Measurements from ENCODE around the gene GABBR2.

The GABBR2 gene

DNA sequence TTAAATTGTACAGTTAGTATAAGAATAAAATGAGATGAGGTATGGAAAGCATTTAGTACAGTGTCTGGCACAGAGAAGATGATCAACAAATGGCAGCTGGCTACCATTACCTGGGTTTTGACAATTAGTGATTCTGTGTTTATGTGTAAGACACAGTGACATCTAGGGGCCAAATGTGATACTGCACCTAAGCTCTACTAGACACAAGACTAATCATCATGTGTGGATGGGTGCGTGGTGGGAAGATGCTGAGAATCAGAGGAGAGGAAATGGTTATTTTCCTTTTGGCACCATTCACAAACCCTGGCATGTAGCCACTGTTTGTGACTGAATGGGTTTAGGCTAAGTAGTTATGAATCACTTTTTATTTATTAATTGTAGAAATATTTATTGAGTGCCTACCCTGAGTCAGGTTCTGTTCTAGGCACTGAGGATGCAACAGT, 343.5 kb downstream of the GABBR2 start:
- H3K4me3 ChIP-seq (ENCODE audit: control insufficient read depth, low read depth, low read length): no peak overlapping the region
- DNase-seq (ENCODE audit: low read depth): peak; percentile 85

DNA sequence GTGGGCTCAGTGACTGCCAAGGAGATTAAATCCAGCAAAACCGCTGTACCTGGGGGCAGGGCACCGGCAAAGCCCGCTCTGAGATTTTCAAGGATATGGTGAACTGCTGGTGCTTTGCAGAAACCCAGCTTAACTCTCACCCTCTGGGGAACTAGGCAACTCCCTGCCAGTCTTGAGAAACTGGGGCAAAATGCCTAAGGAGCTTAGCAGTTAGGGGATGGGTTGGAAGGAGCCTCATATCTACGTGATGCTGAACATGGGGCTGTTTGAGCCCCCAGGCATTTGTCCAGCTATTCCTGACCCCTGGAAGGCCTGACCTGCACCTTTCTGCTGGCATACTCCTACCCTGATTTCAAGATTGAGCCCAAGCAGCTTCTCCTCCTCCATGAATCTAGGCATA, 344.6 kb downstream of the GABBR2 start:
- H3K4me3 ChIP-seq (ENCODE audit: control insufficient read depth, low read depth, low read length): no peak overlapping the region
- TF ChIP-seq, protein P1, sequence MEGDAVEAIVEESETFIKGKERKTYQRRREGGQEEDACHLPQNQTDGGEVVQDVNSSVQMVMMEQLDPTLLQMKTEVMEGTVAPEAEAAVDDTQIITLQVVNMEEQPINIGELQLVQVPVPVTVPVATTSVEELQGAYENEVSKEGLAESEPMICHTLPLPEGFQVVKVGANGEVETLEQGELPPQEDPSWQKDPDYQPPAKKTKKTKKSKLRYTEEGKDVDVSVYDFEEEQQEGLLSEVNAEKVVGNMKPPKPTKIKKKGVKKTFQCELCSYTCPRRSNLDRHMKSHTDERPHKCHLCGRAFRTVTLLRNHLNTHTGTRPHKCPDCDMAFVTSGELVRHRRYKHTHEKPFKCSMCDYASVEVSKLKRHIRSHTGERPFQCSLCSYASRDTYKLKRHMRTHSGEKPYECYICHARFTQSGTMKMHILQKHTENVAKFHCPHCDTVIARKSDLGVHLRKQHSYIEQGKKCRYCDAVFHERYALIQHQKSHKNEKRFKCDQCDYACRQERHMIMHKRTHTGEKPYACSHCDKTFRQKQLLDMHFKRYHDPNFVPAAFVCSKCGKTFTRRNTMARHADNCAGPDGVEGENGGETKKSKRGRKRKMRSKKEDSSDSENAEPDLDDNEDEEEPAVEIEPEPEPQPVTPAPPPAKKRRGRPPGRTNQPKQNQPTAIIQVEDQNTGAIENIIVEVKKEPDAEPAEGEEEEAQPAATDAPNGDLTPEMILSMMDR (conservative IDR thresholded peaks at IDR 0.05; ENCODE audit: control insufficient read depth, insufficient read depth, low read depth, low read length): no peak
- no peak for DNase-seq (ENCODE audit: low read depth)

More for the DNA sequence above, 343.5 kb downstream of the GABBR2 start:
- TF ChIP-seq, protein P1 (conservative IDR thresholded peaks at IDR 0.05; ENCODE audit: control insufficient read depth, insufficient read depth, low read depth, low read length): peak; percentile 76

DNA sequence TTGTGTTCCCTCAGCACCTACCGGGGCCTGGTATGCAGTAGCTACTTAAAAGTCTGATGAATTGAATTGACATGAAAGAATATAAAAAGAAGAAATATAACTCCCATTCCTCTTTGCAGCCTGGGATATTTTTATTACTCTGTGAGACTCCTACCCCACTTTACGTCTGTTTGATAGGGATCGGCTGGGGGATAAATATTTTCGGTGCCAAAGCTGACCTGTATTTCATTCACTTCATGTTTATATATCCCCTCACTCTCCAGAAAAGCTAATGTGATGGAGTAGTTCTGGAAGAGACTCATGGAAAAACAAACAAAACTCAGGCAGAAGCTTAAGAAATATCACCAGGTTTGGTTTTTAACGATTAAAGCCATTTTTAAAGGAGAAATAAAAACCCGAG, 345.1 kb downstream of the GABBR2 start:
- no peak for DNase-seq (ENCODE audit: low read depth)
- TF ChIP-seq, protein P1 (conservative IDR thresholded peaks at IDR 0.05; ENCODE audit: control insufficient read depth, insufficient read depth, low read depth, low read length): no peak
- H3K4me3 ChIP-seq (ENCODE audit: control insufficient read depth, low read depth, low read length): no peak overlapping the region

DNA sequence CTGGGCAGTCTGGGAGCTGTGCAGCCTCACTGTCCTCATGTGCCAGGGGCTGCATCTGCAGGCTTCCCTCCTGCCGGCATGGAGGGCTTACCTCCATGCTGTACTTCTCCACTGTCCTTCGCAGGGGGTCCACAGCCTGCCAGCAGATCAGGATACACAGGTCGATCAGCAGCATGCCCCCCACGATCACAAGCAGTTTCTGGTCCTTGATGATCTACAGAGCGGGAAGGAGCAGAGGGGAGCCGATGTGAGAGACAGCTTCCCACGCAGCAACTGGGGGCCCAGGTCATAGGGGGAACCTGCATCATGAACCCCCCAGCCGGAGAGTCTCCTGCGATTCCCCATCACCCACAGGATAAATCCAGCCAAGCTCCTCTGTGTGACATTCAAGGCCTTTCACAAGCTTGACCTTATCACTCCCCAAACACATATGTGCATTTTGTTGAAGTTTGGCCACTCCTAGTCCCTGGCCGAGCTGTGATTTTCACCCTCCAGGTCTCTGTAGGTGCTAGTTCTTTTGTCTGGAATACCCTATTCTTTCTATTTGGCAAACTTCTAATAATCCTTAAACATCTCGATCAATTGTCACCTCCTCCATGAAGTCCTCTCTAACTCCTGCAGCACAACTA, 346.0 kb downstream of the GABBR2 start:
- no peak for DNase-seq (ENCODE audit: low read depth)
- no peak overlapping the region for H3K4me3 ChIP-seq (ENCODE audit: control insufficient read depth, low read depth, low read length)
- TF ChIP-seq, protein P1 (conservative IDR thresholded peaks at IDR 0.05; ENCODE audit: control insufficient read depth, insufficient read depth, low read depth, low read length): no peak

DNA sequence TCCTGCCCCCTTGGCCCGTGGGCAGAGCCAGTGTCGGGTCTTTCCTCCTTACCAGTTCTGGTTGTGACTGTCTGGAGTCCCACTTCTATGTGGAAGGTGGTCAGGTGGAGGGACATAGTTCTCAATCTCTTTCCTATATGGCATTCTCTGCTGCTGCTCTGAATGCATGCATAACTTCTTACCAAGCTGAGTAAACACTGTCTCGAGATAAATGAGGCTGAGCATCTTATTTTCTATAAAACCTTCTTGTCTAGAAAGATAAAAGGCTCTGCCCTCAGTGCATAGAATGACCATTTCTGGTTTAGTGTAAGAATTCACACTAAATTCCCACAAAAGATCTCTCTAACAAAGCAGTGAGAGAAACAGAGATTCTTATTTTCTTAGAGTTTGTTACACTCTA, 347.1 kb downstream of the GABBR2 start:
- no peak overlapping the region for H3K4me3 ChIP-seq (ENCODE audit: control insufficient read depth, low read depth, low read length)
- no peak for DNase-seq (ENCODE audit: low read depth)
- TF ChIP-seq, protein P1 (conservative IDR thresholded peaks at IDR 0.05; ENCODE audit: control insufficient read depth, insufficient read depth, low read depth, low read length): no peak

DNA sequence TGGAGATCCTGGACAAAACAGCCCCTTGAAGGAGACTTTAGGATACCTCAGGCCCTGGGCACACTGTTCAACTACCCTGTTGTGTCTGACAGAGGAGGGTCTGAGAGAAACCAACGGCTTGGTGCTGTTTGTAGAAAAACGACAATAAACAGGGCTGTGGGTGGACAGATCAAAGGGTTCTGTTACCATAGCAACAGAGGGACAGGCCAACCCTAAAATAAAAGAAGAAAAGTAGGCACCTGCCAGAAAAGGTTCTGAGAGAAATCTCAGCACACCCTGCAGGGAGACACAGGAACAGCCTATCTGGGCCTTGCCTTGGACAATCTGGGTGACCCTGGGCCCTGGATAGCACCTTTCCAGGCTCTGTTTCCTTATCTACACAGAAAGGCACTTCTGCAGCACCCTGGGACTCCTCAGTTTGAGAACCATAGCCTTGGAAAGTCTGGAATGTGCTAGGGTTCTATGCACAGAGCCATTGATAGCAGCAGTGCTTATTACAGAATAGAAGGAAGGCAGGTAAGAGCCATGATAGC, 348.5 kb downstream of the GABBR2 start:
- TF ChIP-seq, protein P1 (conservative IDR thresholded peaks at IDR 0.05; ENCODE audit: control insufficient read depth, insufficient read depth, low read depth, low read length): no peak
- no peak for DNase-seq (ENCODE audit: low read depth)
- H3K4me3 ChIP-seq (ENCODE audit: control insufficient read depth, low read depth, low read length): no peak overlapping the region

Measured in fibroblast of mammary gland (primary cell).